GM08714 (cell line): ENCODE data around the gene RALBP1.

Source experiments
- H3K4me3 ChIP-seq: fragments of 200-500 bp; sonication (Bioruptor generic); 2 replicates; pipeline ENCODE4 v1.5.1; 2014; ENCODE audit warnings: mild to moderate bottlenecking, low read length, inconsistent platforms
- ZNF274 ChIP-seq: IDR thresholded peaks from 2 replicates; pipeline ENCODE4 v1.6.1; 2012; ENCODE audit warnings: mild to moderate bottlenecking, low read depth, low read length

Gene RALBP1

GRCh38 chr18:9539283-9539682, 64.0 kb downstream of the RALBP1 start:
- TF ChIP-seq ZNF274, result no peak
- H3K4me3 ChIP-seq, result no peak overlapping the region

GRCh38 chr18:9539938-9540337, 64.6 kb downstream of the RALBP1 start:
- H3K4me3 ChIP-seq, result no peak overlapping the region
- TF ChIP-seq ZNF274, result no peak

DNA sequence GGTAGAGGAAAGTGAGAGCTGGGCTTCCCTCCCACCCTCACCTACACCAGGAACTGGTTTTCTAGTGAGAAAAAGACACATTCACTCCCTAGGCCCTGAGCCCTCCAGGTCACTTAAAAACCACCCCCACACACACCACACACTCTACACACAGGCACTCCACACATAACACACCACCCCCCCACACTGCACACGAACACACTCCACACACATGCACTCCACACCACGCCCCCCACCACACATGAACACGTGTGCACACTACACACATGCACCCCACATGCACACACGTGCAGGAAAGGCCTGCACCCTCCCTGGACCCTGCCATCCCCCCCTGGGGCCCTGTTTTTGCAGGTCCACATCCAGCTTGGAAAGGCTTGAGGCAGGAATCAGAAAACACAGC, 67.6 kb downstream of the RALBP1 start:
- no peak for TF ChIP-seq ZNF274
- no peak overlapping the region for H3K4me3 ChIP-seq

DNA sequence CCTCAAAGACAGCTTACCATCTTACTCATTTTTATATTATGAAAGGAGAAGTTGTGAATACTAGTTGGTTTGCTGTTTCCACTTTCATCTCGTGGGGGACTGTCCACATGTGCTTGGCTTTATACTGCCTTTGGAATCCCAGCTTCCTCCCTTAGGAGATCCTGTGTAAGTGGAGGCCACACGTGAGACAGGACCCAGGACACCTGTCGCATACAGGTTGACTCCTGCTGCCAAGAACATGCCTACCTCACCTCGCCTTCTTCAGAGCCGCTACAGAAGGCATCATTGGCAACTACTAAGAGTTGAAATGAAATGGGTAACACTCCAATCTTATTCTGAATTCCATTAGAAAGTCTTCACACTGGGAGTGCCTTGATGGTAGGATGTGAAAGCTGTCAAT, 69.7 kb downstream of the RALBP1 start:
- no peak overlapping the region for H3K4me3 ChIP-seq
- TF ChIP-seq ZNF274, result no peak

DNA sequence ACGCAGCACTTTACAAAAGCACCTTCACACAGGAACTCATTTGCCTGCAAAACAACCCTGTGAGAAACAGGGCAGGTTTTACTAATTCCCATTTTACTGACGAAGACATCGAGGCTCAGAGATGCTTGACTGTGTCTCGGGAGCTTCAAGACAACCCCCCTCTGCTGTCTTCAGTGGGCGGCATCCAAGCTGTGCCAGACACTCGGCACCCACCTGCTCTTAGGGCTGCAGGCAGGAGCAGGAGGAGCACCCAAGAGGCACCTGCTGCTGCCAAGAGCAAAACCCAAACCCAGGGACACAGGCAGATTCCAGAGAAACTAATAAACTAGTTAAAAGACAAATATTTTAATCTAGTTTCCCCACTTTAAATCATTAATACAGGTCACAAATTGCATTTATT, 71.2 kb downstream of the RALBP1 start:
- TF ChIP-seq ZNF274, result no peak
- no peak overlapping the region for H3K4me3 ChIP-seq

DNA sequence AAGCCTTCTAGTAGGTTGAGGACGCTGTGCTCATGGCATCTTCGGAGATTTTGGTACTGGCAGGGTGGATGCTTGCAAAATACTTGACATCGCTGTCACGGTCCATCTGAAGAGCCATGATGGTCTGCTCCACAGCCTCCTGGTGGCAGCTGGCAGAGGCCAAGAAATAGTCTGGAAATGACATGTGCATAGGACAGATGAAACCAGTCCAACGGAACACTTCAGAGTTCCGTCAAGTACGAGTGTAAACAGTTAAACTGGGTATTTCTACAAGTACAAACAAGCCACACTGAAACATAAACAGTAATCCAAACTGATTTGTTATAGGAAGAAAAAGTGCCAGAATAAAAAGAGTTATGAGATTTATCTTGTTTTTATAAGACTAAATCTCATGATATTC, 72.5 kb downstream of the RALBP1 start:
- H3K4me3 ChIP-seq, result no peak overlapping the region
- no peak for TF ChIP-seq ZNF274

DNA sequence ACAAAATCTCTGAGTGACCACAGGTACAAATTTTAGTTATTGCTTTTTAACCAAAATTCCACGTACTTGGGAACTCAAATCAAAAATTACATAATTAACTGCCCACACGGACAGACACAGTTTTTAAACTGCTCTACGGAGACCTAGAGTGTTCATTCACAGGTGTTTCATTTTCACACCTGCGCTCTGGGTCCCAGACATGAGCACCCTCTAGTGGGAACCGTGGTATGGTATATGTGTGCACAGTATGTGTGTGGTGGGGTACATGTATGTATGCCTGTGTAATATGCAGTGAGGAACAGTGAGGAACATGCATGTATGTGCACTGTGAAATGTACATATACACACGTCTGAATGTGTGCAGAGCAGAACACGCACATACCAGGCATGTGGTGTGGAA, 74.1 kb downstream of the RALBP1 start:
- no peak for TF ChIP-seq ZNF274
- no peak overlapping the region for H3K4me3 ChIP-seq

GRCh38 chr18:9550429-9550828, 75.1 kb downstream of the RALBP1 start:
- H3K4me3 ChIP-seq, result no peak overlapping the region
- TF ChIP-seq ZNF274, result no peak

GRCh38 chr18:9552191-9552590, 76.9 kb downstream of the RALBP1 start:
- no peak overlapping the region for H3K4me3 ChIP-seq
- TF ChIP-seq ZNF274, result no peak

DNA sequence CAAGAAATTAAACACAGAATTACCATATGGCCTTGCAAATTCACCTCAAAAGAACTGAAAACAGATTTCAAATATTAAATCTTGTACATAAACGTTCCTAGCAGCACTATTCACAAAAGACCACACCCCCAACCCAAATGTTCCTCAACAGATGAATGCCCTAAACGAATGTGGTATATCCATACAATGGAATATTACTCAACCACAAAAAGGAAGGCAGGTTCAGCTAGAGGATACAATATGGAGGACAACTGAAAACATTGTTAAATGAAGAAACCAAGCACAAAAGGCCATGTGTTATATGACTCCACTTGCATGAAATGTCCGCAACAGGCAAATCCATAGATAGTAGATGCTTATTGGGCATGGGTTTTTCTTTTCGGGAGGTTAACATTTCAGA, 77.3 kb downstream of the RALBP1 start:
- TF ChIP-seq ZNF274, result no peak
- H3K4me3 ChIP-seq, result no peak overlapping the region

DNA sequence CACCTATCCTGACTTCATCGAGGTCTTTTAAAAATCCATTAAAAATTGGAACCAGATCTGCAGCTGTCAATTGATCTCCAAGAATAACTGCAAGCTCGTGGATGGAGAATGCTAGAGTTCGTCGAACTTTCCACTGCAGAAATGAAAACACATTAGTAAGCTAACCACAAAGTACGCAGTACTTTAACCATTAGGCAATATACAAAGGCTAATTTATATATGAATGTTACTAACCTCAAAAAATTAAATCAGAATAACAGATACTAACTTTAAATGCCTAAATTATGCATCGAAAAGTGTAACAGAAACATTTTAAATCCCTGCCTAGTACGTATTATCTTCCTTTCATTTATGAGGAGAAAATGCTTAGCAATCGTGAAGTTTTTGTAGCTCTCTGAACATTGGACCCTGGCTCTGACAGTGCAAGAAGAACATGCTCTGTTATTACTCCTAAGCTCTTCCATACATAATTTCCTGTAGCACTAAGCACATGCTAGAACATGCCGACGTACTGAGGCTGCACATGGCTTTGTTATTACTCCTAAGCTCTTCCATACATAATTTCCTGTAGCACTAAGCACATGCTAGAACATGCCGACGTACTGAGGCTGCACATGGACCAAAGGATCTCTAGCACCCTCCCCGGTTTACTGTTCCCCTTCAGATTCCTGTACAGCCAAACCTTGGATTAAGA, 82.1 kb downstream of the RALBP1 start:
- H3K4me3 ChIP-seq, result no peak overlapping the region
- no peak for TF ChIP-seq ZNF274

DNA sequence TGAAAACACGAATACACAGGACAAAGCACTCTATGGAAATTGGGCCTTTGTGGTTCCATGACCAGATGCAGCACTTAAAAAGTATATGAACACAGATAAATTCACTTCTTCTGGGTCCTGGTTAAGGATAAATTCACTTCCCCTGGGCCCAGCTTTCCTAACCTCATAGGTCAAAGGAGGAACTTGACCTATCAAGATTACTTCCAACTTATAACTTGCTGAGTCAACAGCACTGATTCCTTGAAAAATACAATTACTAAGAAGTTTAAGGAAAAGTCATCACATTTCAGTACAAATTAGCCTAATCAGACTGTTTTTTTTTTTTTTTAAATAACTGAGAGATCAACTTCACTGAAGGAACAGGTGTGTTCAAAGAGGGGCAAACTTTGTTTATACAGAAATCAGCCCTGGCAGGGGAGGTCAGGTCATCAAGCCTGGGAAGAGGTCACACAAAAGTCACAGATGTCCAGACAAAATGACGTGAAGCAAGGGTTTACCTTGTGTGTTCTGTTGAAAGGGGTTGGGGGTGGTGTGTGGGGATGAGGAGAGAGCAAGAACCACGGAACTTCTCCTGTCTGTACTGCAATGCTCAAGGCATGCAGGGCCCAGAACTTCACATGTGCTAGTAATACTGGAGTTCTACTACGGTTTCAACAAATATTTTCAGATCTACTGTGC, 83.2 kb downstream of the RALBP1 start:
- no peak for TF ChIP-seq ZNF274
- H3K4me3 ChIP-seq, result no peak overlapping the region

- no peak for TF ChIP-seq ZNF274
- no peak overlapping the region for H3K4me3 ChIP-seq
Observed at GRCh38 chr18:9559253-9559652, 83.9 kb downstream of the RALBP1 start.

GRCh38 chr18:9561759-9562158, 86.4 kb downstream of the RALBP1 start:
- no peak overlapping the region for H3K4me3 ChIP-seq
- no peak for TF ChIP-seq ZNF274

- H3K4me3 ChIP-seq, result no peak overlapping the region
- TF ChIP-seq ZNF274, result no peak
Observed at GRCh38 chr18:9562584-9562983, 87.3 kb downstream of the RALBP1 start.

- H3K4me3 ChIP-seq, result no peak overlapping the region
- TF ChIP-seq ZNF274, result no peak
Observed at GRCh38 chr18:9563331-9563730, 88.0 kb downstream of the RALBP1 start.

DNA sequence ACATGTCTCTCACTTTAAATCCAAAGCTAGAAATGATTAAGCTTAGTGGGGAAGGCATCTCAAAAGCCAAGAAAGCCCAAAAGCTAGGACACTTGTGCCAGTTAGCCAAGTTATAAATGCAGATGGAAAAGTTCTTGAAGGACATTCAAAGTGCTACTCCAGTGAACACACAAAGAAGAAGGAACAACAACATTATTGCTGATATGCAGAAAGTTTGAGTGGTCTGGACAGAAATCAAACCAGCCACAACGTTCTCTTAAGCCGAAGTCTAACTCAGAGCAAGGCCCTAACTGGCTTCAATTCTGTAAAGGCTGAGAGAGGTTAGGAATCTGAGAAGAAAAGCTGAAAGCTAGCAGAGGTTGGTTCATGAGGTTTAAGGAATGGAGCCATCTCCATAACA, 90.1 kb downstream of the RALBP1 start:
- TF ChIP-seq ZNF274, result no peak
- H3K4me3 ChIP-seq, result no peak overlapping the region
